ENCODE data around the gene CDK11B. TPM values are rescaled to one million over a fixed set of nuclear protein-coding genes. Genes with fewer than 3 reads are reported as not detected.

The CDK11B gene
- total and polyA plus RNA-seq, 2 donors from 2014 or later, result 13.9 to 24.0 TPM

DNA sequence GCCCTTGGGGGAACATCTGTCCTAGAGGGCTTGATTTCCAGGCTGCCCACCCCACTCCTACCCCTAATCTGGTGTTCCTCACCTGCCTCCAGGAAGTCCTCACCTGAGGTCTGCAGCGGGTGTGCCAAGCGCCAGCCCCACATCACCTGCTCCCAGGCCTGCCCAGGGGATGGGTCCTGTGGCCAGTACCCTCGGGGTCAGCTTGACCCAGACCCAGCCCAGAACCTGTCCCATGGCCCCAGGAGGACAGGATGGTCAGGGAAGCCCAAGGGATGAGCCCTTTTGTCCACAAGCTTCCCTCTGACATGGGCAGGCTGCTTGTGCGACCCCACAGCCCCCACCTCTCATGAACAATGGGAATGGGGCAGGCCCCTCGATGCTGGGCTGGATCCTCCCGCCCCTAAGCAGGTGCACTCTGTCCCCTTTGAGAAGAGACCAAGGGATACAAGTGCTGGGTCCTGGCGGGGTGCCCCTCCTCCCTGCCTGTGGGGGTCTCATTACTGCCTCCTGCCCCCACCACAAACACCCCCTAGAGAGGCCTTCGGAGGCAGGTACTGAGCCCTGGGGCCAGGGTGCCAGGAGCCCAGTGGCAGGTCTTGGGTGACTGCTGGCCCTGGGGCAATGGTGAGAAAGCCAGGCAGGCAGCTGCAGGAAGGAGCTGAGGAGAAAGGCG is 40.3 kb downstream of the CDK11B start:
- H3K27me3 ChIP-seq (ENCODE audit: control insufficient read depth, insufficient read depth, low read length), result no peaks in the 10 kb centered on the region
- H3K4me1 ChIP-seq (ENCODE audit: control insufficient read depth in 2 of 3, insufficient read depth in 2 of 3, low read depth in 1 of 3, low read length in 3 of 3), result peaks cover 0 to 25% (median 9%) of the 10 kb centered on the region in 3 donors
- no peak overlapping the region for H3K4me3 ChIP-seq (ENCODE audit: low read length in 3 of 3)
- DNase-seq (peak in 1 of 5 donors; percentile 42), FAIRE-seq (no peak)
- no peaks in the 10 kb centered on the region for H3K9me3 ChIP-seq (ENCODE audit: control insufficient read depth in 2 of 3, insufficient read depth in 1 of 3, low read length in 3 of 3)
- TF ChIP-seq, protein P1, sequence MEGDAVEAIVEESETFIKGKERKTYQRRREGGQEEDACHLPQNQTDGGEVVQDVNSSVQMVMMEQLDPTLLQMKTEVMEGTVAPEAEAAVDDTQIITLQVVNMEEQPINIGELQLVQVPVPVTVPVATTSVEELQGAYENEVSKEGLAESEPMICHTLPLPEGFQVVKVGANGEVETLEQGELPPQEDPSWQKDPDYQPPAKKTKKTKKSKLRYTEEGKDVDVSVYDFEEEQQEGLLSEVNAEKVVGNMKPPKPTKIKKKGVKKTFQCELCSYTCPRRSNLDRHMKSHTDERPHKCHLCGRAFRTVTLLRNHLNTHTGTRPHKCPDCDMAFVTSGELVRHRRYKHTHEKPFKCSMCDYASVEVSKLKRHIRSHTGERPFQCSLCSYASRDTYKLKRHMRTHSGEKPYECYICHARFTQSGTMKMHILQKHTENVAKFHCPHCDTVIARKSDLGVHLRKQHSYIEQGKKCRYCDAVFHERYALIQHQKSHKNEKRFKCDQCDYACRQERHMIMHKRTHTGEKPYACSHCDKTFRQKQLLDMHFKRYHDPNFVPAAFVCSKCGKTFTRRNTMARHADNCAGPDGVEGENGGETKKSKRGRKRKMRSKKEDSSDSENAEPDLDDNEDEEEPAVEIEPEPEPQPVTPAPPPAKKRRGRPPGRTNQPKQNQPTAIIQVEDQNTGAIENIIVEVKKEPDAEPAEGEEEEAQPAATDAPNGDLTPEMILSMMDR (IDR thresholded peaks at IDR 0.05; ENCODE audit: borderline replicate concordance, extremely low read depth, insufficient read depth), result no peak
- no peak overlapping the region for H3K9ac ChIP-seq (ENCODE audit: low read length in 3 of 3)
- H3K27ac ChIP-seq (ENCODE audit: low read depth in 2 of 2, low read length in 2 of 2), result no peak overlapping the region
- H3K36me3 ChIP-seq (ENCODE audit: control insufficient read depth in 2 of 3, insufficient read depth in 3 of 3, low read length in 3 of 3), result peaks cover 0 to 6% (median 0%) of the 10 kb centered on the region in 3 donors
- intact Hi-C loops (cut with DNase I), result no loop called here

DNA sequence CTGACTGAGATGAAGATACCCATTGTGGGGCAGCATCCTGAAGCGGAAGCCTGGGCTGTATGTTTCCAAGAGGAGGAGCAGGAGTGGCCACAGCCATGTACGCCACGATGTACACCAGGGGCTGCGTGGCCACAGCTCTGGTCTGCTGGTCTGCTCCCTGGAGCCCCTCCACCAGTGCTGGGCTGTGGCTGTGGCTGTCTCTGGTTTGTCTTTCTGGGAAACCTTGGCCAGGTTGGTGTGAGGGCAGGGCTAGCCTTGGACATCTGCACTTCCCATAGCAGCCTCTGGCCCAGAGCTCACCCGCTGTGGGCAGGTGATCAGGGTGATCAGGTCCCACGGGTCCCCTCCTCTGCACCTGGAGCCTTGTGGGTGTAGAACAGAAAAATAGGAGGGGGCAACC is 40.9 kb downstream of the CDK11B start:
- Histone ChIP-seq H3K27ac (ENCODE audit: low read depth in 2 of 2, low read length in 2 of 2) (no peak overlapping the region), H3K36me3 (ENCODE audit: control insufficient read depth in 2 of 3, insufficient read depth in 3 of 3, low read length in 3 of 3) (peaks cover 0 to 6% (median 0%) of the 10 kb centered on the region in 3 donors), H3K4me1 (ENCODE audit: control insufficient read depth in 2 of 3, insufficient read depth in 2 of 3, low read depth in 1 of 3, low read length in 3 of 3) (peaks cover 0 to 25% (median 10%) of the 10 kb centered on the region in 3 donors), H3K9me3 (ENCODE audit: control insufficient read depth in 2 of 3, insufficient read depth in 1 of 3, low read length in 3 of 3) (no peaks in the 10 kb centered on the region), H3K27me3 (ENCODE audit: control insufficient read depth, insufficient read depth, low read length) (no peaks in the 10 kb centered on the region), H3K4me3 (ENCODE audit: low read length in 3 of 3) (no peak overlapping the region), H3K9ac (ENCODE audit: low read length in 3 of 3) (no peak overlapping the region)
- FAIRE-seq, result no peak
- intact Hi-C loops (cut with DNase I), result no loop called here
- TF ChIP-seq, protein P1 (IDR thresholded peaks at IDR 0.05; ENCODE audit: borderline replicate concordance, extremely low read depth, insufficient read depth), result no peak
- DNase-seq, result peak in 2 of 5 donors; percentile 34 to 74

DNA sequence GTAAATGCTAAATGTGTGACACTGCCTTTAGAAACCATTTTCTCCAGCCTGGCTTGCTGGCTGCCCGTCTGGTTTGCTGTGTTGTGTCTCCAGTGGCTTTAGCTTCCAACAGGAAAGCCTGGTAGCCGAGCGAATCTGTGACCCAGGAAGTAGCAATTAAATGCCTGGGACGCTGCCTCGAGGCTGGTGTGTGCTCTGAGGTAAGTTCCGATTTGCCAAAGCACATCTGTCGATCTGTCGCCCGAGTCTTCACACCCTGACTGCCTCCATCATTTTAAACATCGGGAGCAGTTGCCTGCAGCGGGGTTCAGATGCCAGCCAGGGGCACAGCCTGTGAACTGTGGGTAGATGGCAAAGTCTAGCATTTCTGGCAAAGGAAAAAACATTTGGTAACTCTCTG is 41.3 kb downstream of the CDK11B start:
- intact Hi-C loops (cut with DNase I), result no loop called here
- DNase-seq (peak in 1 of 5 donors; percentile 36), FAIRE-seq (no peak)
- peaks cover 0 to 25% (median 10%) of the 10 kb centered on the region in 3 donors for H3K4me1 ChIP-seq (ENCODE audit: control insufficient read depth in 2 of 3, insufficient read depth in 2 of 3, low read depth in 1 of 3, low read length in 3 of 3)
- no peak overlapping the region for H3K9ac ChIP-seq (ENCODE audit: low read length in 3 of 3)
- H3K36me3 ChIP-seq (ENCODE audit: control insufficient read depth in 2 of 3, insufficient read depth in 3 of 3, low read length in 3 of 3), result peaks cover 0 to 6% (median 0%) of the 10 kb centered on the region in 3 donors
- no peak overlapping the region for H3K27ac ChIP-seq (ENCODE audit: low read depth in 2 of 2, low read length in 2 of 2)
- H3K4me3 ChIP-seq (ENCODE audit: low read length in 3 of 3), result no peak overlapping the region
- H3K9me3 ChIP-seq (ENCODE audit: control insufficient read depth in 2 of 3, insufficient read depth in 1 of 3, low read length in 3 of 3), result no peaks in the 10 kb centered on the region
- TF ChIP-seq, protein P1 (IDR thresholded peaks at IDR 0.05; ENCODE audit: borderline replicate concordance, extremely low read depth, insufficient read depth), result no peak
- no peaks in the 10 kb centered on the region for H3K27me3 ChIP-seq (ENCODE audit: control insufficient read depth, insufficient read depth, low read length)

All from kidney (tissue), 14 donors.